ENCODE measurements around the gene NECTIN4. TPM values are rescaled to one million over a fixed set of nuclear protein-coding genes. Genes with fewer than 3 reads are reported as not detected.
A peak's percentile ranks its signal among the peaks of the same experiment; 100 is the strongest.

Gene NECTIN4
- total RNA-seq, 1 donor from 2014 or later: 29.9 TPM

DNA sequence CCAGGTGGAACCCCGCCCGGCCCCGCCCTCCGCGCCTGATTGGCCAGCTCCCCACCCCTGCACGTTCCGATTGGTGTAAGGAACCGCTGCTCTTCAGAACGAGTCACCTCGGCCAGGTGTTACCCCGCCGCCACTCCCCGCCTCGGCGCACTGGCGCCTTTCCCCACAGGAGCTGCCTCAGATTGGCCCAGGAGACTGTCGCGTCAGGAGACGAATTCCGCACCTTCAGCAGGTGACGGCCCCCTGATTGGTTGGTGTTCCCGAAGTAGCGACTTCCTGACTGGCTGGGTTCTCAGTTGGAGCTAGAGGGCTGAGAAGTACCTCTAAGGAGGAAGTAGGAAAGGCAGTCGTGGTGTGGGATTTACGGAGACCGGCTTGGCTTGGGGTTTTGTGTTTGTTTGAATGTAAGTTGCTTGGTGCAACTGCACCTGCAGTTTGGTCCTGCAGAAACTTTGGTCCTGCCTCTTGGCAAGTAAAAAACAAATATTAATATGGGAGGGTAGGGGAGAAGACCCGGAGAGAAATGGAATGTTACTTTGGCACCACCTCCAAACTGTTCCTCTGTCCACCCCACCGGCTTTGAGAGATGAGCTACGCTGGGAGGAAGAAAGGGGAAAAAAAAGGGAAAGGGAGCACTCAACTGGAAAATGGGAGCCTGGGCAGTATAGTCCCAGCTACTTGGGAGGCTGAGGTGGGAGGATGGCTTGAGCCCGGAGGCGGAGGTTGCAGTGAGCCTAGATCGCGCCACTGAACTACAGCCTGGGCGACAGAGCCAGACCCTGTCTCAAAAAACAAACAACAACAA is 68.0 kb downstream of the NECTIN4 start:
- peaks cover 45% of the 10 kb centered on the region for H3K4me1 Mint-ChIP-seq
- peak overlapping the region; percentile 86 for H3K4me3 Mint-ChIP-seq
- no peaks in the 10 kb centered on the region for H3K9me3 Mint-ChIP-seq
- H3K27ac Mint-ChIP-seq: peak overlapping the region; percentile 100
- H3K36me3 Mint-ChIP-seq: no peaks in the 10 kb centered on the region
- peak; percentile 89 to 94 for DNase-seq (ENCODE audit: low spot score in 2 of 2, unreplicated experiment in 2 of 2)
- H3K27me3 Mint-ChIP-seq (ENCODE audit: low read depth): peaks cover 8% of the 10 kb centered on the region
- TF ChIP-seq, protein P1, sequence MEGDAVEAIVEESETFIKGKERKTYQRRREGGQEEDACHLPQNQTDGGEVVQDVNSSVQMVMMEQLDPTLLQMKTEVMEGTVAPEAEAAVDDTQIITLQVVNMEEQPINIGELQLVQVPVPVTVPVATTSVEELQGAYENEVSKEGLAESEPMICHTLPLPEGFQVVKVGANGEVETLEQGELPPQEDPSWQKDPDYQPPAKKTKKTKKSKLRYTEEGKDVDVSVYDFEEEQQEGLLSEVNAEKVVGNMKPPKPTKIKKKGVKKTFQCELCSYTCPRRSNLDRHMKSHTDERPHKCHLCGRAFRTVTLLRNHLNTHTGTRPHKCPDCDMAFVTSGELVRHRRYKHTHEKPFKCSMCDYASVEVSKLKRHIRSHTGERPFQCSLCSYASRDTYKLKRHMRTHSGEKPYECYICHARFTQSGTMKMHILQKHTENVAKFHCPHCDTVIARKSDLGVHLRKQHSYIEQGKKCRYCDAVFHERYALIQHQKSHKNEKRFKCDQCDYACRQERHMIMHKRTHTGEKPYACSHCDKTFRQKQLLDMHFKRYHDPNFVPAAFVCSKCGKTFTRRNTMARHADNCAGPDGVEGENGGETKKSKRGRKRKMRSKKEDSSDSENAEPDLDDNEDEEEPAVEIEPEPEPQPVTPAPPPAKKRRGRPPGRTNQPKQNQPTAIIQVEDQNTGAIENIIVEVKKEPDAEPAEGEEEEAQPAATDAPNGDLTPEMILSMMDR (IDR thresholded peaks at IDR 0.05; ENCODE audit: unreplicated experiment): no peak

Other genes with a start within 250 kb of the NECTIN4 start
- not detected in 3 replicates for gene CD244, start 226.7 kb downstream of the NECTIN4 start, total RNA-seq
- gene ITLN1, start 204.4 kb downstream of the NECTIN4 start, total RNA-seq: 0.63 to 0.73 TPM in 2 of 3 replicates, not detected in the other
- gene ITLN2, start 134.7 kb downstream of the NECTIN4 start, total RNA-seq: 0.41 to 0.80 TPM (median 0.72 TPM) in 3 replicates
- gene F11R, start 68.4 kb downstream of the NECTIN4 start, total RNA-seq: 114 to 132 TPM (median 122 TPM) in 3 replicates
- 53.2 to 60.3 TPM (median 53.7 TPM) in 3 replicates for gene TSTD1, start 50.6 kb downstream of the NECTIN4 start, total RNA-seq
- gene USF1, start 43.6 kb downstream of the NECTIN4 start, total RNA-seq: 66.4 to 68.0 TPM (median 66.6 TPM) in 3 replicates
- 1.4 to 1.9 TPM (median 1.6 TPM) in 3 replicates for gene ARHGAP30, start 19.7 kb downstream of the NECTIN4 start, total RNA-seq
- 4.2 to 5.4 TPM (median 5.4 TPM) in 3 replicates for gene KLHDC9, start 8.8 kb upstream of the NECTIN4 start, total RNA-seq
- 49.7 to 53.2 TPM (median 50.8 TPM) in 3 replicates for gene PFDN2, start 28.5 kb upstream of the NECTIN4 start, total RNA-seq
- 35.3 to 37.7 TPM (median 35.9 TPM) in 3 replicates for gene NIT1, start 28.5 kb upstream of the NECTIN4 start, total RNA-seq
- gene DEDD, start 43.1 kb upstream of the NECTIN4 start, total RNA-seq: 43.7 to 45.0 TPM (median 44.4 TPM) in 3 replicates
- 86.2 to 90.2 TPM (median 88.7 TPM) in 3 replicates for gene UFC1, start 64.4 kb upstream of the NECTIN4 start, total RNA-seq
- 42.6 to 48.4 TPM (median 47.4 TPM) in 3 replicates for gene USP21, start 69.9 kb upstream of the NECTIN4 start, total RNA-seq
- gene PPOX, start 76.9 kb upstream of the NECTIN4 start, total RNA-seq: 48.9 to 49.7 TPM (median 49.0 TPM) in 3 replicates
- 38.0 to 43.0 TPM (median 40.5 TPM) in 3 replicates for gene B4GALT3, start 87.9 kb upstream of the NECTIN4 start, total RNA-seq
- 6.8 to 9.9 TPM (median 9.2 TPM) in 3 replicates for gene ADAMTS4, start 109.5 kb upstream of the NECTIN4 start, total RNA-seq
- gene NDUFS2, start 112.8 kb upstream of the NECTIN4 start, total RNA-seq: 70.1 to 72.0 TPM (median 70.8 TPM) in 3 replicates
- 0.40 to 1.8 TPM (median 1.3 TPM) in 3 replicates for gene FCER1G, start 125.7 kb upstream of the NECTIN4 start, total RNA-seq
- gene APOA2, start 134.1 kb upstream of the NECTIN4 start, total RNA-seq: not detected in 3 replicates
- 8.5 to 9.3 TPM (median 9.3 TPM) in 3 replicates for gene TOMM40L, start 136.5 kb upstream of the NECTIN4 start, total RNA-seq
- not detected in 3 replicates for gene NR1I3, start 148.6 kb upstream of the NECTIN4 start, total RNA-seq
- 0.25 TPM in 1 of 3 replicates, not detected in the others for gene PCP4L1, start 169.2 kb upstream of the NECTIN4 start, total RNA-seq
- gene MPZ, start 220.4 kb upstream of the NECTIN4 start, total RNA-seq: 1.3 to 1.4 TPM (median 1.3 TPM) in 3 replicates
- gene SDHC, start 224.8 kb upstream of the NECTIN4 start, total RNA-seq: 141 to 147 TPM (median 145 TPM) in 3 replicates

Data from mesothelial cell of epicardium (in vitro differentiated cells).